Measurements from ENCODE around the gene PTGES2.
A peak's percentile ranks its signal among the peaks of the same experiment; 100 is the strongest.

The PTGES2 gene

DNA sequence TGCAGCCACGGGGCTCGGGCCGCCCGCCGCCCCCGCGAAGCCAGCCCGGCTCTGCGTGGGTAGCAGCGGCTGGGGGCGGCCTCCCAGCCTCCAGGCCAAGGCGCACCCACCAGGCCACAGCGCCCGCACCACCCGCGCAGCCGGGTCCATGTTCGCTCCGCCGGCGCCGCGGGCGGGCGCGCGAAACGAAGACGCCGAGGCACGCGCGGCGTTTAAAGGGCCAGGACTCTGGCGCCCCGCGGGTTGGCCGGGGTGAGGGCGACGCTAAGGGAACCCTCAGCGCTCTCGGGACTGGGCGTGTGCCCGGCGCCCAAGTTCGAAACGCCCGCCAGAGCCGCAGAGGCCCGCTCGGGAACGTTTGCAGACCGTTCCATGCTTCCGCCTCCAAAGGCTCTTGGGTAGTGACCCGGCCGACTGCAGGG, at the start of gene PTGES2:
PTGES2 (minus strand) TSS at position 162 of the 422 bp plus-strand sequence; CDS start at position 150, 12 bp downstream.
- peak; percentile 53 for DNase-seq

DNA sequence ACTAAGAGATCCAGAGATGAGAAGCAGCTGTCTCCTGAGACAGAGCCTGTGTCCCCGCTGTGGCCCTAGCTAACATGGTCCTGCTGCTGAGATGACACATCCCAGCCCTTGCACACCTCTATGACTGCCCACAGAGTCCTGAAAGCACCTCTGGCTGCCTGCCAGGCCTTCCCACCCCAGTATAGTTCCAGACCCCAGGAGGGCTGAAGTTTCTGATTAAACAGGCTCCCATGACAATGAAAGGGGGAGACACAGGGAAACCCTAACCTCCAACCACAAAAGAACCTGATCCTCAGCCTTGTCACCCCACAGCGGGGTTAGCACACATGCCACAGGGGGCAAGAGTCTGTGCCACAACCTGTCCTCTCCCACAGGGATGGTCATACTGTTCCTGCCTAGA, 48.2 kb upstream of the PTGES2 start:
- DNase-seq = no peak

DNA sequence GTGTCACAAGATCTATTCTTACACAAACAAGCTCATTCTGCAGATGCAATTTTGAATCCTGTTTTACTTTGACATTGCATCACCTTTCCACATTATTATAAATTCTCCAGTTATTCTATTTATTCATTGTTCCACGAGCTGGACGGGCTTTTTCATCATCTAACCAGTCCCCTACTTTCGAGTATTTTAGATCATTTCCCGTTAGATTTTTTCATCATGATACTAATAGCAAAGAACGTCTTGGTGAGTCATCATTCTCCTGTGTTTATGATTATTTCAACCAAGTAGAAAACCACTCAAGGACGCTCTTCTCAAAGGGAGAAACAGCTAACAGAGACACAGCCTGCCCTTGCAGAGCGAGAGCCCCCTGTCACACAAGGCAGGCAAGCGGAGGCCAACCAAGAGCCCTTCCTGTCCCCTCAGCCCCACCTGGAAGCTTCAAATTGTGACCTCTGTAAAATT, 47.6 kb upstream of the PTGES2 start:
- DNase-seq = no peak

DNA sequence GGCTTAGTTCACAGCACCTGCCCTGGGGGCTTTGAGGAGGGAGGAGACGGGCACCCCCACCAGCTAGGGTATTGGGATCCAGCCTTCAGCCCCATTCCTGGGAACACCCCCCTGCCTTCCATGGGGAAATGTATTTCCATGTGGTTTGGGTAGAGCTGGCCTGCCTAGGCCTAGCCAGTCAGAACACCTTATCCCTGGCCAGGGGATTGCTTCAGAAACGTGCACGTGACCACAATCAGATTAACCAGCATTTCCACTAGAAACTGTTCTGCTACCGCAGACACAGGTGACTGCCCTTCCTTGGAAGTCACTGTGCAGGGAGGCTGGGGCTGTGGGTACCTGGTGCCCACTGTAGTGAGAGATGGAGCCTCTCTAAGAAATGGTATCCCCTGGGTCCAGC, 46.5 kb upstream of the PTGES2 start:
- DNase-seq = no peak

DNA sequence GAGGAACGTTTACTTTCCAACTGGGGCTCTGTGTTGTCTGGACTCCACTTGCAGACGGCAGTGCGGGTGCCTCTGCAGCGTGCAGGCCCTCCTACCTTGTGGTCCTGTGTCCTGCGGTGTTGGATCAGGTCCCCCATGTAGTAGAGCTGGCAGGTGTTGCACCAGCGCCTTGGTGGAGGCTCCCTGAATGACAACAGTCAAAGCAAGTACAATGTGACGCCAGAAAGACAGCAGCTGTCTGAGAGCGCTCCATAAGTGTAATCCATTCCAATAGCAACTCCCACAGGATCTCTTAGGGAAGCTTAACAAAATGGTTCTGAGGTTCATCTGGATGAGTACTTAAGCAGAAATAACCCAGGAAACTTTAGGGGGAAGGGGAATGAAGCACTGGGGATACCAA, 42.4 kb upstream of the PTGES2 start:
- DNase-seq = no peak

DNA sequence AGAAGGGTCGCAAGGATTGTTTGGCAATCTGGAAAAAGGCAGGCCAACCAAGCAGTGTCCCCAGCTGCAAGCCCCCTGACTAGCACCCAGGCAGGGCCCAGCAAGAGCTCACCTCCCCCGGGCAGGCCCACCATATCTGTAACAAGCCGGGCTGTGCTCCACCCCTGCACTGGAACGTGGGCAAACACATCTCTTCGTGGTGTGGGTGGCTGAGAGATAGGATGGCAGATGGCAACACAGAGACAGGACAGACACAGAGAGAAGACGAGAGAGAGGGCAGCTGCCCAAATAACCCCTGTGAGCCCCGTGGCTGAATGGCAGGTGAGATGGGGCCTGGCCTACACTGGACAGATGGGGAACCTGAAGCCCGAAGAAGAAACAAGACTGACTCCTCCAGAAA, 42.0 kb upstream of the PTGES2 start:
- DNase-seq = no peak

DNA sequence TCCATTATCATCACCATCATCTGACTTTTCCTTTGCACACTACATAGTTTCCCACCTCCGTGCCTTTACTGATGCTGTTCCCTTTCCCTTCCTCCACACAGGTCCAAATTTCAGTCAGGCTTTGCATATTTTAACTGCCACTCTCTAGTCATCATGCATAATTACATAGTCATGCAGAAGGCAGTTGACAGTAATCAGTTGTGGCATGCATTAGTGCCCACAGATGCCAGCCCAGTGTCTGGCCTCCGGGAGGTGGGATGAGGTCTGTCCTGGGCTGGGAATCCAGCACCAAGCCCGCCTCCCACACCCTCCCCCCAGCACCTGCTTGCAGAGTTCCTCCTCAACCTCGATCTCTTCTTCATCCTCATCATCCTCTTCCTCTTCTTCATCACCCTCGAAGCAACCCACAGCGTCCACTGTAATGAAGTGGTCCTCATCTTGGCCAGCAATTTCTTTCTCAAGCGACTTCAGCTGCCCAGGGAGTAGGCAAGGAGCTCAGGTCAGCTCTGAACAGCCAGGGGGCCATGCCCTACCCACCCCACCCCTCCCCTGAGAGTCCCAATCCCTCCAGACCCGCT, 41.3 kb upstream of the PTGES2 start:
- no peak for DNase-seq

DNA sequence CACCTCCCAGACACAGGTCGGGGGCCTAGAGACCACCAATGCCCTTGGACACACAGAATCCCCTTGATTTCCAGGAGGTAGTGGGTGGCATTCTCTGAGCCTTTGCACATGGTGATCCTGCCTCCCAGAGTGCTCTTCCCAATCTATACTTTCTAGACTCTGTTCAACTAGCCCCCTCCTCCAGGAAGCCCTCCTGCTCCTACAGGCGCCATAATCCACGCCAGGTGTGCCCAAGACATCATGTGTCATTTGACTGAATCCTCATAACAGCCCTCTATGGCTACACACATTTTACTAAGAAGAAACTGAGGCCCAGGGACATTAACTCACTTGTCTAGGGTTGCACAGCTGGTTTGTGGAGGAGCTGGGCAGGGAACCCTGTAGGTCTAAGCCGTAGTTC, 39.7 kb upstream of the PTGES2 start:
- no peak for DNase-seq

DNA sequence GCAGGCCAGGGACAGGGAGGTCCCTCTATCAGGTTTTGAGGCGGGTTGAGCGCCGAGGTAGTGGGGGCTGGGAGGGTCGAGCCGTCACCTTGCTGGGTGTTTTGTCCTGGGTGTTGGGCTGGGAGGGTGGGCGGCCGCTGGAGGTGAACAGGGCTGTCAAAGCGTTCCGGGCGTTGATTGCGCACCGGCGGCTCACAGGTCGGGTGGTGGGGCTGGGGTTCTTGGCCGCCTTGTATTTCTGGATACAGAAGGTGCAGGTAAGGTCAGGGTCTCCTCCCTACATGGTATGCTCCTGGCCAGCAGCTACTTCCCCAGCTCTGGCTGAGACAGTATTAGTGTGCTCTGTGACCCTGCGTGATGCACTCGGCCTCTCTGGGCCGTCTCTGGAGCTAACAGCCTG, 38.6 kb upstream of the PTGES2 start:
- no peak for DNase-seq

DNA sequence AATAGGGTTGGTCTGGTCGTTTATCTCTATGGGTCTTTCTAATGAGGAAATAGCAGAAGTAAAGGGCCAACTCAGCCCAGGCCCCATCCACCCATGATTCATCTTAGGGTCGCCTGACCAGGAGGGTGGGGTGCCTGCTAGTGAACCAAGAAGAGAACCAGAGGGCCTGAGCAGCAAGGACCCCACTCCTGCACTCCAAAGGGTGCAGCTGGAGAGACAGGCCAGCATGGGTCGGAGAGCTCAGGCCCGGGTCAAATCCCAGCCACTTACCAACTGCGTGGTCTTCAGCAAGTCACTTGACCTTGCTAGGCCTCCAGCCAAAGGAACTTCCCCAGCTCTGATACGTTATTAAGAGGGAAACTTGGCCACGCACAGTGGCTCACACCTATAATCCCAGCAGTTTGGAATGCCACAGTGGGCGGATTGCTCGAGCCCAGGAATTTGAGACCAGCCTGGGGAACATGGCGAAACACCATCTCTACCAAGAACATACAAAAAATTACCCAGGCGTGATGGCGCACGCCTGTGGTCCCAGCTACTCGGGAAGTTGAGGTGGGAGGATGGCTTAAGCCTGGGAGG, 36.9 kb upstream of the PTGES2 start:
- DNase-seq = no peak

DNA sequence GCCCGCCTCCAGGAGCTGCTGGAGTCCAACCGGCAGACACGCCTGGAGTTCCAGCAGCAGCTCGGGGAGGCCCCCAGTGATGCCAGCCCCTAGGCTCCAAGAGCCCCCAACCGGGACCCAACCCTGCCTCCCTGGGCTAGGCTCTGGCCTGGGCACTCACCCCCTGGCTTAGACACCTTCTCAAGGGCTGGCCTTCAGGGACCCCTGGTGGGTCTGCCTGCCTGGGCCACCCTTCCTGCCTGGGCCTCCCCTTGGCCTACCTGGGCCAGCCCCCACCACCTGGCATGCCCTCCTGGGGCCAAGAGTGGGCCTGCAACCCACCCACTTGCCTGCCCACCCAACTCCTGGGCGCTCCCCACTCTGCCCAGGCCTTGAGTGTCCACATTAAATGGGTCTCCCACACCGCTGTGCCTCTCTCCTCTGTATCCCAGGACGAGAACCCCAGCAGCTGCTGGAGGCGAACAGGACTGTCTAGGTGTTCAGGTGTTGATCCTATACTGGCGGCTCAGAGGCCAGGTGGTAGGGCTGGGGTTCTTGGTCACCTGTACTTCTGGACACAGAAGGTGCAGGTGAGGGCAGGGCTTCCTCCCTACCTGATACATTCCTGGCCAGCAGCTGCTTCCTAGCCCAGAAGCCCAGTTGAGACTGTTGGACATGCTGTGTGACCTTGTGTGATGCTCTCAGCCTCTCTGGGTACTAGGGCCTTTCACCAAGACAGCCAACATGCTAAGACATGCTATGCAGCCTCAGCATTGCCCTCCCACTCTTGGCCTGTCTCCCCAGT, 36.2 kb upstream of the PTGES2 start:
- no peak for DNase-seq

DNA sequence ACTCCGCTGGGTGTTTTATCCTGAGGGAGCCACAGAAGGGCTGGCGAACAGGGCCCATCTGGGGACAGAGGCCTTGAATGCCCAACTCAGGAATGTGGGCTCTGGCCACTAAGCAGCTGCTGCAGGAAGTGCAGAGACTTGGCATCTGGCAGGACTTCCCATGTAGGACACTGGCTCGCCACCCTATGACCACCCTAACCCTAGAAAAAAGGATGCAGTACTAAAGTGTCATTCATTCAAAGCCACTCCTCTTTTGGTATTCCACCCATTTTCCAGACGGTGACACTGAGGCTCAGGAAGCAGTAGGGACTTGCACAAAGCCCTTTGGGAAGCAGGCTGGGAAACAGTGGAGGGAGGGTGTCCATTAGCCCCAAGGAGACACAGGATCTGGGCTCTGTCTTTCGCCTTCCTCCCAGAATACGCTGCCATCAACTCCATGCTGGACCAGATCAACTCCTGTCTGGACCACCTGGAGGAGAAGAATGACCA, 35.5 kb upstream of the PTGES2 start:
- no peak for DNase-seq

DNA sequence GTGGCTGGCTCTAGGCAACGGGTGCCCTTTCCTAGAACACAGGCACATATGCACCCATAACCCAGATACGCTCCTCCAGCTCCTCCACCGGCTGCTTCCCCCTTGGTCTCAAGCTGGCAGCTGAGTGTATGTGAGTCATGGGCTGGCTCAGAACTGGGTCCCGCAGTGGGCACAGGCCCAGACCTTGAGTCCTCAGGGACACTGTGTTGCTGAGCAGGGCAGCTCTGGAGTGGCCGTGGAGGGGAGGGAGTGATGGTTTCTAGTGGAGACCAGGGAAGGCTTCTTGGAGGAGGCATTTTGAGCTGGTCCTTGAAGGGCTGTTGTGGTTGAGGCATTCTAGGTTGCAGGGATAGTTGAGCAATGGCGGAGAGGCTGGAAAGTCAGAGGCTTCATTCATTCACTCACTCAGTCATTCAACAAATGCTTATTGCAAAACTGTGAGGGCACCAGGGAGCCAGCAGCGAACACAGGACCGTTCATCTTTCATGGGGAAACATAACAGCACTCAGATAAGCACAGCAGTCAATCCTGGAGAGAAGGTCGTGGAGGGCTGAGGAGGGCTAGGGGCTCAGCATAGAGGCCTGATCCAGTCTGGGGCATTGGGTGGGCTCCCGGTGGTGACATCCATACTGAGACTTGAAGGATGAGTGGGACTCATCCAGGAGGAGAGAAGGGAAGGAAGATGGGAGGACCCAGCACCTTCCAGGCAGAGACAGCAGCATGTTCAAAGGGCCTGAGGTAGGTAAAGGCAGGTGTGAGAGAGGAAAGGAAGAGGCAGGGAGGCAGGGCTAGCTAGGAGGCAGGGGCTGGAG, 34.9 kb upstream of the PTGES2 start:
- DNase-seq = no peak

DNA sequence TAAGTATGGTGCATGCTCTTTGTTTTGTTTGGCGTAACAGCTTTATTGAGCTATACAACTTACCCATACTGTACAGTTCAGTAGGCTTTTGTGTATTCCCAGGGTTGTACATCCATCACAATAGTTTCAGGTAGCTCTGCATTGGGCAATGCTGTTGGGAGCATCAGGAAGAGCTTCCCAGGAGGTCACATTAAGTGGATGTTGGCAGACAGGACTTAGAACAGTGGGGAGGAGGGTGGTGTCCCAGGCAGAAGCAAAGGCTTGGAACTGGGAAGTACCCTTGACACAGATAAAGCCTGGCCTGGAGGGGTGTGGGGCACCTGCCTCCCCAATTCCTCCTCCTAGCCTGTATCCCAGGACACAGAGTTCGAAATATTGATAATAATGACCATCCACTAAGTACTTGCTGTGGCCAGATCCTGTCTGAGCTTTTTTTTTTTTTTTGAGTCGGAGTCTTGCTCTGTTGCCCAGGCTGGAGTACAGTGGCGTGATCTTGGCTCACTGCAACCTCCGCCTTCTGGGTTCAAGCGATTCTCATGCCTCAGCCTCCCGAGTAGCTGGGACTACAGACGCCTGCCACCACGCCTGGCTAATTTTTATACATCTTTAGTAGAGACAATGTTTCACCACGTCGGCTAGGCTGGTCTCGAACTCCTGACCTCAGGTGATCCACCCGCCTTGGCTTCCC, 33.8 kb upstream of the PTGES2 start:
- no peak for DNase-seq

DNA sequence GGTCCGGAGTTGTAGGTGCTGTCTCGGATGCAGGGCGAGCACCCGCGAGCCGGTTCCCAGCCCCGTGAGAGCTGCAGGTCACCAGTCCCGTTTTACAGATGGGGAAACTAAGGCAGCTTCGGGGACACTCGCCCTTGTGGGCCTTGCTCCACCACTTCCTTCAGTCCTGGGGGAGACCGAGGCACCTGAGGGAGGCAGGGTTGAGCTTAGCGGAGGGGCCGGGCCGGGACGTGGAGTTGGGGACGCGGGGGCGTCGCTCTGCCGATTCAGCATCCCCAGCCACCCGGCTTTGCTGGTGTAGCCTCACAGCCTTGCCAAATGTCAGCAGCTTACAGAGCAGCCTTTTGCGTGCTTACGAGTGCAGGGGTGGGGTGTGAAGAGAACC, 33.1 kb upstream of the PTGES2 start:
- DNase-seq = no peak

DNA sequence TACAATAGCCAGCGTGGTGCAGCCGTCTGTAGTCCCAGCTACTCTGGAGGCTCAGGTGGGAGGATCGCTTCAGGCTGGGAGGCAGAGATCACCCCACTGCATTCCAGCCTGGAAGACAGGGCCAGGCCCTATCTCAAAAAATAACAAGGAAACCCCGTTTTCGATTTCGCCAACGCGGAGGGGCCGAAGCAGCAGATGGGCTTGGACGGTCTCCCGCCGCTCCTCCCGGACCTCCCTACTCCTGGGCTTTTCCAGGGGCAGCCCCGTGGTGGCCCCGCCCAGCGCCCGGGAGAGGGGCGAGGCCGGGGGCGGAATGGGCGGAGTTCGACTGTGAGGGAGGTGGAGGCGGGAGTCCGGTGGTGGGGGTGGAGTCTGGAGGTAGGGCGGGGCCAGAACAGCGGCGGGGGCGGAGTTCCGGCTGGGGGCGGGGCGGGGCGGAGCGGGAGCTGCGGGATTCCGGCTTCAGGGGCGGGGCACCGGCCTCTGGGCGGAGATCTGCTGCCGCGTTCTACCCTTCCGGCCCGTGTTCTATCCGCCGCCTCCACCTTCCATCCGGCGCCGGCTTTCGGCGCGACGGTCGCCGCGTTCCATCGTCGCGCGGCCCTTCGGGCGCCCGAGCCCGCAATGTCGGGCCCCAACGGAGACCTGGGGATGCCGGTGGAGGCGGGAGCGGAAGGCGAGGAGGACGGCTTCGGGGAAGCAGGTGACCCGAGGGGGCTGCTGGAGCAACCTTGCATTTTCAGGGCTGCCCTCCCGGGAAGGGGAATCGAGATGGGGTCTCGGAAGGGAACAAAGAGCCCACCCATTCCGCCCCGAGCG, 32.5 kb upstream of the PTGES2 start, which contains the start of gene BBLN:
BBLN (plus strand) TSS at position 482 of the 819 bp plus-strand sequence; CDS start at position 625, 143 bp downstream.
- DNase-seq = peak; percentile 82

DNA sequence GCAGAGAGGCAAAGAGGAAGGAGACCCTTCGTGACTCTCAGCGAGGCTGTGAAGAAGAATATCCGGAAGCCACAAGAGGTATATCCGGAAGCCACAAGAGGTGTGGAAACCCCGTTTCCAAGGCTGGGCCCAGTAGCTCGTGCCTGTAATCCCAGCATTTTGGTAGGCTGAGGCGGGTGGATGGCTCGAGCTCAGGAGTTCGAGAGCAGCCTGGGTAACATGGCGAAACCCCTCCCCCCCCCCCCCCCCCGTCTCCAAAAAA, 31.9 kb upstream of the PTGES2 start:
- DNase-seq = no peak

DNA sequence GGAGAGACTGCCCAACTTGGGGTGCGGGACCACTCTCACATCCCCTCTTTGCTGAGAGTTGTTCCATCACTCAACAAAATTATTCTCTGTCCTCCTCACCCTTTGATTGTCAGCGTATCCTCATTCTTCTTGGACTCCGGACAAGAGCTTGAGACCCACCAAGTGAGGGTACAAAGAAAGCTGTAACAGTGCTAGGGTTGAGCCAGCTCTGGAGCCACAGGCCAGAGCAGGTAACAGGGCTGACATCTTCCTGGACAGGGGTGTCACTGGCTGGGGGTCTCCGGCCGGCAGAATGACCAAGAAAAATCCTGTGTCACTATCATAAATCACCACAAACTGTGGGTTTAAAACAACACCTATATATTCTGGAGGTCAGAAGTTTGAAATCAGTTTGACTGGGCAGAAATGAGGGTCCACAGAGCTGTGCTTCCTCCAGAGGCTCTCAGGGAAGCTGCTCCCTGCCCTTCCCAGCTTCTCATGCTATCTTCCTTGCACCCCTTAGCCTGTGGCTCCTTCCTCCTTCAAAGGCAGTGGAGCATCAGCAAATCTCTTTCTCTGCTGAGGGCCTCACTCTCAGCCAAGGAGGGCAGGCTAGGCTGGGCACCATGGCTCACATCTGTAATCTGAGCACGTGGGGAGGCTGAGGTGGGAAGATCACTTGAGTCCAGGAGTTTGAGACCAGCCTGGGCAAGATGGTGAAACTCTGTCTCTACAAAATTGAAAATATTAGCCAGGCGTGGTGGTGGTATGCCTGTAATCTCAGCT, 28.4 kb upstream of the PTGES2 start:
- no peak for DNase-seq

DNA sequence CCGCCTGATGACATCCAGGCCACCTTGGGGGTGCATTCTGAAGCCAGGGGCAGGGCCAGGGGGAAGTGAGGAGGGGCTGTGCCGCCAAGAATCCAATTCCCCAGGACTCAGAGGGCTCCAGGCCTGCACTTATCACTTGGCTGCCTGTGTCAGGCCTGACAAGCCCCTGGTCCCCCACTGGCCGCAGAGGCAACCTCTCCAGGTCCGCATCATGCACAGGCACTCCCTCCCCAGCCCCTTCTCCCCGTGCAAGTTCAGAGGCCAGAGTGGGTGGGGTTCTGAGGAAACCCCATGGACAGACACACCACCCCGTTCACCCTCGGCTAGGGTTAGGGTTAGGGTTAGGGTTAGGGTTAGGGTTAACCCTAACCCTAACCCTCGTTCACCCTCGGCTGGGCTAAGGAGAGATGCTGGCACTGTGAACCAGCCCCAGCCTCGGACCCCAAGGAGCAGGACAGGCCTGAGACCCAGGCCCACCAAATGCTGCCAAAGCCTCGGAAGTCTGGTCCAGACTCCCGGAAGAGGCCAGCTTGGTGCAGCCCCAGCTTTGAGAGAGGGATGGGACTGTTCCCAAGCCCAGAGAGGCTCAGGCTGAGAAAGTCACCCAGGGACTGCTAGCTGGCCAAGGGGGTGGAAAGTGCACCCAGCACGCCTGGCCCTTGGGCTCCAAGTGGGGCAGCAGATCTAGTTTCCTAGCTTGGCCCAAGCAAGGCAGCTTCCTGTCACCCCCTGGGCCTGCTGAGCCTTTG, 26.6 kb upstream of the PTGES2 start:
- no peak for DNase-seq
